HepG2 (cell line): ENCODE measurements around the gene PHKG1. TPM values are rescaled to one million over a fixed set of nuclear protein-coding genes. Genes with fewer than 3 reads are reported as not detected.

Experiments
- HDAC2 ChIP-seq: sonication (generic); formaldehyde crosslinking; IDR thresholded peaks from 2 replicates; pipeline ENCODE4 v1.4.0; 2020; ENCODE audit warnings: missing genetic modification reagents
- KDM5A ChIP-seq: fragments of 200-600 bp; sonication (generic); IDR thresholded peaks from 2 replicates; pipeline ENCODE4 v1.7.0; 2018; ENCODE audit warnings: antibody characterized with exemption, mild to moderate bottlenecking, low read length, borderline replicate concordance
- MIXL1 ChIP-seq: IDR thresholded peaks from 2 replicates; pipeline ENCODE4 v1.6.1; 2016
- STAT5B ChIP-seq: sonication (generic); formaldehyde crosslinking; IDR thresholded peaks from 2 replicates; pipeline ENCODE4 v1.4.0; 2020; ENCODE audit warnings: missing genetic modification reagents
- ZFY ChIP-seq: sonication (generic); formaldehyde crosslinking; IDR thresholded peaks from 2 replicates; pipeline ENCODE4 v1.4.0; 2020; ENCODE audit warnings: missing genetic modification reagents
- ZNF138 ChIP-seq: sonication (generic); formaldehyde crosslinking; IDR thresholded peaks from 2 replicates; pipeline ENCODE4 v1.5.0; 2020; ENCODE audit warnings: mild to moderate bottlenecking, low read depth, missing genetic modification reagents
- ZNF143 ChIP-seq: sonication (generic); formaldehyde crosslinking; IDR thresholded peaks from 2 replicates; pipeline ENCODE4 v1.4.0; 2020; ENCODE audit warnings: missing genetic modification reagents
- ZNF33B ChIP-seq: sonication (generic); formaldehyde crosslinking; IDR thresholded peaks from 2 replicates; pipeline ENCODE4 v1.5.1; 2020; ENCODE audit warnings: mild to moderate bottlenecking, missing genetic modification reagents
- polyA plus RNA-seq, 8 experiments: library from polyadenylated mRNA; depleted of rRNA in 3 of 8; stranded (reverse) in 7 of 8; unstranded in 1 of 8; fragments of >200 nt; fragmentation: Illumina TruSeq in 4 of 8; extraction: Trizol in 4 of 8; gene quantifications; 2 replicates each; pipeline versions ENCODE4 v1.2.1 to v1.2.3, GENCODE V29; 2011 to 2016; ENCODE audit warnings: low read depth in 4 of 8, missing spikeins in 1 of 8, mixed read lengths in 1 of 8; ENCODE audit not compliant: insufficient read depth in 1 of 8
- total RNA-seq, 5 experiments: library from RNA; depleted of rRNA; stranded (reverse); fragments of >200 nt; fragmentation: Illumina TruSeq; extraction: Trizol; gene quantifications; 2 replicates each; pipeline ENCODE4 v1.2.3, GENCODE V29; 2016; ENCODE audit warnings: low read depth in 1 of 5
- TF ChIP-seq, protein P1 (sequence below): sonication (generic); formaldehyde crosslinking; IDR thresholded peaks from 2 replicates; pipeline ENCODE4 v1.8.0; 2022; ENCODE audit warnings: mild to moderate bottlenecking, missing genetic modification reagents; ENCODE audit not compliant: insufficient replicate concordance
- TF ChIP-seq, protein P2 (sequence below): sonication (generic); formaldehyde crosslinking; IDR thresholded peaks from 2 replicates; pipeline ENCODE4 v1.5.0; 2020; ENCODE audit warnings: missing genetic modification reagents
- TF ChIP-seq, protein P3 (sequence below): IDR thresholded peaks from 2 replicates; pipeline ENCODE4 v1.6.1; 2016; ENCODE audit warnings: low read depth, missing genetic modification reagents, missing compliant biosample characterization
- TF ChIP-seq, protein P4 (sequence below), 2 experiments: sonication (generic) in 1 of 2; formaldehyde crosslinking in 1 of 2; IDR thresholded peaks; 2 replicates each; pipeline versions ENCODE4 v1.6.1 to v1.9.0; 2014 to 2022; ENCODE audit warnings: antibody characterized with exemption in 1 of 2, borderline replicate concordance in 1 of 2, inconsistent platforms in 1 of 2, low read depth in 1 of 2, missing genetic modification reagents in 1 of 2
- TF ChIP-seq, protein P5 (sequence below): sonication (generic); formaldehyde crosslinking; IDR thresholded peaks from 2 replicates; pipeline ENCODE4 v1.8.1; 2023; ENCODE audit warnings: mild to moderate bottlenecking, moderate library complexity, missing genetic modification reagents

PHKG1 gene
- total and polyA plus RNA-seq, 2 of the 13 experiments (the other 11 are each of a cell fraction or from before 2014, with no cell fraction given): 0.44 to 0.71 TPM

DNA sequence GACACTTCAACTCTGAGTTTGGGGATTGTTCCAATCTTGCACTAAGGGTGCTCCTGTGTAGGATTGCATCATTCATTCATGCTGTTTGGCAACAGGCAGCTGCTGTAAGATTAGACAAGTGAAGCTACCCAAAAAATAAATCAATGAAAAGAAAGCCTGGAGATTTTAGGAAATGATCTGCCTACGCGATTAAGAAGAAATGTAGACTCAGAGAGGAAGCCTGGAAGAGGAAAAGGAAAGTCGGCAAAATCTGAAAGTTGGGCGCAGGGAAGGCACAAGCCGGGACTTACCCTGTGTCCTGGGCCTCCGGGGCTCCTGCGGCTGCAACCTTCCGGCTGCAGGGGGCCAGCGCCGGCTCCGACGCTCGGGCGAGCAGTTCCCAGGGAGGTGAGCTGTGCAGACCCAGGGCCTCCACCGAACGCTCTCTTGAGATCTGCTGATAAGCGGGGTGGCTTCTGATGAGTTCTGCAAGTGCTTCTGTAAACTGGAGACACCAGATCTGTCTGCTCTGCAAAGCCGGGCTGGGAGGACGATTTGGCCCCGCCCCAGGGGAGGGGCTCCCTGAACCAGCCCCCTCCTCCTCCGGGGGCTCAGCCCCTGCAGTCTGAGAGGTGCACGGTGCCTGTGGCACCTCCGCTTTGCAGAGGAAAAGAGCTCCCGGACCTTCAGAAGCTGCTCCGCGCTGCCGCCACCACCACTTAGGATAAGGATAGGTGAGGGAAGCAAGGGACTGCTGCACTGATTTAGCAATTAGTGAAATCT lies 58.9 kb downstream of the PHKG1 start (continued):
- TF ChIP-seq, protein P1, sequence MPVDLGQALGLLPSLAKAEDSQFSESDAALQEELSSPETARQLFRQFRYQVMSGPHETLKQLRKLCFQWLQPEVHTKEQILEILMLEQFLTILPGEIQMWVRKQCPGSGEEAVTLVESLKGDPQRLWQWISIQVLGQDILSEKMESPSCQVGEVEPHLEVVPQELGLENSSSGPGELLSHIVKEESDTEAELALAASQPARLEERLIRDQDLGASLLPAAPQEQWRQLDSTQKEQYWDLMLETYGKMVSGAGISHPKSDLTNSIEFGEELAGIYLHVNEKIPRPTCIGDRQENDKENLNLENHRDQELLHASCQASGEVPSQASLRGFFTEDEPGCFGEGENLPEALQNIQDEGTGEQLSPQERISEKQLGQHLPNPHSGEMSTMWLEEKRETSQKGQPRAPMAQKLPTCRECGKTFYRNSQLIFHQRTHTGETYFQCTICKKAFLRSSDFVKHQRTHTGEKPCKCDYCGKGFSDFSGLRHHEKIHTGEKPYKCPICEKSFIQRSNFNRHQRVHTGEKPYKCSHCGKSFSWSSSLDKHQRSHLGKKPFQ (CRISPR knock-in tag): peak; percentile 89
- TF ChIP-seq ZNF143 (no peak), KDM5A (peak; percentile 63; the same call in 1 of the 2 replicates), STAT5B (CRISPR knock-in tag) (no peak), ZNF138 (0 out of 2 replicates have a peak, but pooled peaks have one; percentile 45), ZFY (peak; percentile 76; the same call in 1 of the 2 replicates), MIXL1 (CRISPR knock-in tag) (no peak; the same call in 1 of the 2 replicates), HDAC2 (CRISPR knock-in tag) (peak; percentile 36; the same call in 1 of the 2 replicates), ZNF33B (CRISPR knock-in tag) (no peak)
- TF ChIP-seq, protein P2, sequence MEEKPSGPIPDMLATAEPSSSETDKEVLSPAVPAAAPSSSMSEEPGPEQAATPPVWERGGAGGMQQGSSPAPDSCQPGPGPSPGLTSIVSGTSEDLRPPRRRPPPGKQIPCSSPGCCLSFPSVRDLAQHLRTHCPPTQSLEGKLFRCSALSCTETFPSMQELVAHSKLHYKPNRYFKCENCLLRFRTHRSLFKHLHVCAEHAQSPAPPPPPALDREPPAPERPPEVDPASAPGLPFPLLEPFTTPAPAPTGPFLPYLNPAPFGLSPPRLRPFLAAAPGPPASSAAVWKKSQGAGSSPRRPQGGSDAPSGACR (CRISPR knock-in tag): 0 out of 2 replicates have a peak, but pooled peaks have one; percentile 68
- TF ChIP-seq, protein P3, sequence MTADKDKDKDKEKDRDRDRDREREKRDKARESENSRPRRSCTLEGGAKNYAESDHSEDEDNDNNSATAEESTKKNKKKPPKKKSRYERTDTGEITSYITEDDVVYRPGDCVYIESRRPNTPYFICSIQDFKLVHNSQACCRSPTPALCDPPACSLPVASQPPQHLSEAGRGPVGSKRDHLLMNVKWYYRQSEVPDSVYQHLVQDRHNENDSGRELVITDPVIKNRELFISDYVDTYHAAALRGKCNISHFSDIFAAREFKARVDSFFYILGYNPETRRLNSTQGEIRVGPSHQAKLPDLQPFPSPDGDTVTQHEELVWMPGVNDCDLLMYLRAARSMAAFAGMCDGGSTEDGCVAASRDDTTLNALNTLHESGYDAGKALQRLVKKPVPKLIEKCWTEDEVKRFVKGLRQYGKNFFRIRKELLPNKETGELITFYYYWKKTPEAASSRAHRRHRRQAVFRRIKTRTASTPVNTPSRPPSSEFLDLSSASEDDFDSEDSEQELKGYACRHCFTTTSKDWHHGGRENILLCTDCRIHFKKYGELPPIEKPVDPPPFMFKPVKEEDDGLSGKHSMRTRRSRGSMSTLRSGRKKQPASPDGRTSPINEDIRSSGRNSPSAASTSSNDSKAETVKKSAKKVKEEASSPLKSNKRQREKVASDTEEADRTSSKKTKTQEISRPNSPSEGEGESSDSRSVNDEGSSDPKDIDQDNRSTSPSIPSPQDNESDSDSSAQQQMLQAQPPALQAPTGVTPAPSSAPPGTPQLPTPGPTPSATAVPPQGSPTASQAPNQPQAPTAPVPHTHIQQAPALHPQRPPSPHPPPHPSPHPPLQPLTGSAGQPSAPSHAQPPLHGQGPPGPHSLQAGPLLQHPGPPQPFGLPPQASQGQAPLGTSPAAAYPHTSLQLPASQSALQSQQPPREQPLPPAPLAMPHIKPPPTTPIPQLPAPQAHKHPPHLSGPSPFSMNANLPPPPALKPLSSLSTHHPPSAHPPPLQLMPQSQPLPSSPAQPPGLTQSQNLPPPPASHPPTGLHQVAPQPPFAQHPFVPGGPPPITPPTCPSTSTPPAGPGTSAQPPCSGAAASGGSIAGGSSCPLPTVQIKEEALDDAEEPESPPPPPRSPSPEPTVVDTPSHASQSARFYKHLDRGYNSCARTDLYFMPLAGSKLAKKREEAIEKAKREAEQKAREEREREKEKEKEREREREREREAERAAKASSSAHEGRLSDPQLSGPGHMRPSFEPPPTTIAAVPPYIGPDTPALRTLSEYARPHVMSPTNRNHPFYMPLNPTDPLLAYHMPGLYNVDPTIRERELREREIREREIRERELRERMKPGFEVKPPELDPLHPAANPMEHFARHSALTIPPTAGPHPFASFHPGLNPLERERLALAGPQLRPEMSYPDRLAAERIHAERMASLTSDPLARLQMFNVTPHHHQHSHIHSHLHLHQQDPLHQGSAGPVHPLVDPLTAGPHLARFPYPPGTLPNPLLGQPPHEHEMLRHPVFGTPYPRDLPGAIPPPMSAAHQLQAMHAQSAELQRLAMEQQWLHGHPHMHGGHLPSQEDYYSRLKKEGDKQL (CRISPR knock-in tag): no peak
- TF ChIP-seq, protein P4, sequence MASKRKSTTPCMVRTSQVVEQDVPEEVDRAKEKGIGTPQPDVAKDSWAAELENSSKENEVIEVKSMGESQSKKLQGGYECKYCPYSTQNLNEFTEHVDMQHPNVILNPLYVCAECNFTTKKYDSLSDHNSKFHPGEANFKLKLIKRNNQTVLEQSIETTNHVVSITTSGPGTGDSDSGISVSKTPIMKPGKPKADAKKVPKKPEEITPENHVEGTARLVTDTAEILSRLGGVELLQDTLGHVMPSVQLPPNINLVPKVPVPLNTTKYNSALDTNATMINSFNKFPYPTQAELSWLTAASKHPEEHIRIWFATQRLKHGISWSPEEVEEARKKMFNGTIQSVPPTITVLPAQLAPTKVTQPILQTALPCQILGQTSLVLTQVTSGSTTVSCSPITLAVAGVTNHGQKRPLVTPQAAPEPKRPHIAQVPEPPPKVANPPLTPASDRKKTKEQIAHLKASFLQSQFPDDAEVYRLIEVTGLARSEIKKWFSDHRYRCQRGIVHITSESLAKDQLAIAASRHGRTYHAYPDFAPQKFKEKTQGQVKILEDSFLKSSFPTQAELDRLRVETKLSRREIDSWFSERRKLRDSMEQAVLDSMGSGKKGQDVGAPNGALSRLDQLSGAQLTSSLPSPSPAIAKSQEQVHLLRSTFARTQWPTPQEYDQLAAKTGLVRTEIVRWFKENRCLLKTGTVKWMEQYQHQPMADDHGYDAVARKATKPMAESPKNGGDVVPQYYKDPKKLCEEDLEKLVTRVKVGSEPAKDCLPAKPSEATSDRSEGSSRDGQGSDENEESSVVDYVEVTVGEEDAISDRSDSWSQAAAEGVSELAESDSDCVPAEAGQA (IDR thresholded peaks at IDR 0.05; ENCODE audit: low read depth): no peak
- TF ChIP-seq, protein P4 (CRISPR knock-in tag; IDR thresholded peaks at IDR 0.05; ENCODE audit: borderline replicate concordance): no peak
- TF ChIP-seq, protein P5, sequence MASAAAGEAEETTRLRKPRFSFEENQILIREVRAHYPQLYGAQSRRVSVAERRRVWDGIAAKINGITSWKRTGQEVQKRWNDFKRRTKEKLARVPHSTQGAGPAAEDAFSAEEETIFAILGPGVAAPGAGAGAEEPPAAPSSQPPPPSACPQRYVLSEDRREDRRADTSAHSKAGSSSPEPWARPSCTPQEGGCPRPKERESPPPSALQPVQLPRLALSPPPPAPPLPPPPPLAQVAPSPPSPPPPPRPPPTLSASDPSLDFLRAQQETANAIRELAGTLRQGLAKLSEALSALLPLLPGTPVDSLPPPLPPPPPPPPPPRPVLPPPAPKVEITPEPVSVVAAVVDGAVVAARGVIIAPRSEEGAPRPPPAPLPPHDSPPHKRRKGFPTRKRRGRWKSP: no peak
